SK-N-SH (cell line): Measurements from ENCODE around the gene WWC1. TPM values are rescaled to one million over a fixed set of nuclear protein-coding genes. Genes with fewer than 3 reads are reported as not detected.
"Not testable (repeated sequence)": the region's sequence is repeated elsewhere in the genome, so short reads cannot be mapped to it uniquely, and the experiment has no call there.

Experiments used
- CTCF ChIA-PET: fragments of 300-600, 350-600 bp; formaldehyde crosslinking; extraction: SDS; loops from one replicate; lab custom pipeline; 2021; lab: Yijun Ruan, JAX
- POLR2A ChIA-PET: fragments of 350-600 bp; sonication (Branson Sonifier 250); formaldehyde crosslinking; extraction: SDS; loops from one replicate; lab custom pipeline; 2020; ENCODE audit warnings: antibody characterized with exemption, inconsistent platforms; lab: Yijun Ruan, JAX
- DNase-seq: peaks from one replicate; pipeline ENCODE4 v3.0.0; 2012
- H2AFZ ChIP-seq: fragments of 200-600 bp; sonication (generic); 2 replicates; pipeline ENCODE4 v1.8.1; 2016; ENCODE audit warnings: antibody characterized with exemption, mild to moderate bottlenecking, low read depth
- H3F3A ChIP-seq: fragments of 200-600 bp; sonication (generic); replicated peaks from 2 replicates; pipeline ENCODE3; 2016; ENCODE audit warnings: antibody characterized with exemption, mild to moderate bottlenecking; ENCODE audit not compliant: insufficient read depth
- H3K27ac ChIP-seq, 2 experiments: fragments of 200-500 bp in 1 of 2; fragments of 200-600 bp in 1 of 2; sonication (Bioruptor generic) in 1 of 2; sonication (generic), shearing (Covaris generic) in 1 of 2; 2 replicates each; pipeline versions ENCODE4 v1.5.1 to v1.6.1; 2014 to 2016; ENCODE audit warnings: low read depth in 2 of 2, inconsistent platforms in 1 of 2, low read length in 1 of 2, mild to moderate bottlenecking in 1 of 2, mixed read lengths in 1 of 2
- H3K27me3 ChIP-seq: fragments of 200-600 bp; sonication (generic), shearing (Covaris generic); 2 replicates; pipeline ENCODE4 v1.6.1; 2016; ENCODE audit warnings: mixed run types; ENCODE audit not compliant: insufficient read depth
- H3K36me3 ChIP-seq, 2 experiments: fragments of 200-500 bp in 1 of 2; fragments of 200-600 bp in 1 of 2; sonication (Bioruptor generic) in 1 of 2; sonication (generic) in 1 of 2; replicated peaks in 1 of 2; 2 replicates each; pipeline versions ENCODE3 to v1.5.1; 2014 to 2016; ENCODE audit warnings: low read length in 1 of 2, mild to moderate bottlenecking in 1 of 2; ENCODE audit not compliant: insufficient read depth in 2 of 2, control insufficient read depth in 1 of 2
- H3K4me1 ChIP-seq, 2 experiments: fragments of 200-500 bp in 1 of 2; fragments of 200-600 bp in 1 of 2; sonication (Bioruptor generic) in 1 of 2; sonication (generic), shearing (Covaris generic) in 1 of 2; 2 replicates each; pipeline versions ENCODE4 v1.5.1 to v1.6.1; 2014 to 2016; ENCODE audit warnings: low read depth in 1 of 2, low read length in 1 of 2, mixed run types in 1 of 2; ENCODE audit not compliant: insufficient read depth in 2 of 2, control insufficient read depth in 1 of 2
- H3K4me2 ChIP-seq: fragments of 200-600 bp; sonication (generic), shearing (Covaris generic); 2 replicates; pipeline ENCODE4 v1.6.1; 2017; ENCODE audit warnings: mixed run types
- H3K4me3 ChIP-seq, 2 experiments: fragments of 200-500 bp in 1 of 2; fragments of 200-600 bp in 1 of 2; sonication (Bioruptor generic) in 1 of 2; sonication (generic), shearing (Covaris generic) in 1 of 2; 2 replicates each; pipeline versions ENCODE4 v1.5.1 to v1.8.1; 2014 to 2016; ENCODE audit warnings: low read depth in 2 of 2, inconsistent platforms in 1 of 2, low read length in 1 of 2, mild to moderate bottlenecking in 1 of 2, mixed read lengths in 1 of 2, moderate library complexity in 1 of 2
- H3K79me2 ChIP-seq: fragments of 200-600 bp; sonication (generic); 2 replicates; pipeline ENCODE4 v1.8.1; 2017; ENCODE audit warnings: mild to moderate bottlenecking; ENCODE audit not compliant: insufficient read depth
- H3K9ac ChIP-seq: fragments of 200-600 bp; sonication (generic); 2 replicates; pipeline ENCODE4 v1.6.1; 2017; ENCODE audit warnings: mixed run types
- H3K9me2 ChIP-seq: fragments of 200-600 bp; sonication (generic); 2 replicates; pipeline ENCODE4 v1.6.1; 2017; ENCODE audit warnings: mixed run types
- H3K9me3 ChIP-seq: fragments of 200-600 bp; sonication (generic); 2 replicates; pipeline ENCODE4 v1.6.1; 2017; ENCODE audit warnings: mixed run types, mild to moderate bottlenecking, moderate library complexity
- H4K20me1 ChIP-seq: fragments of 200-600 bp; sonication (generic); 2 replicates; pipeline ENCODE4 v1.6.1; 2017; ENCODE audit warnings: mild to moderate bottlenecking, mixed run types; ENCODE audit not compliant: insufficient read depth
- EP300 ChIP-seq, 2 experiments: IDR thresholded peaks; 2 replicates each; pipeline versions ENCODE4 v1.4.0 to v1.6.1; 2012; ENCODE audit warnings: borderline replicate concordance in 1 of 2, low read depth in 1 of 2, low read length in 1 of 2
- FOSL2 ChIP-seq: IDR thresholded peaks from 2 replicates; pipeline ENCODE4 v1.4.0; 2012; ENCODE audit warnings: low read depth, mild to moderate bottlenecking, moderate library complexity, borderline replicate concordance
- GABPA ChIP-seq: IDR thresholded peaks from 2 replicates; pipeline ENCODE4 v1.4.0; 2012; ENCODE audit warnings: low read depth, mild to moderate bottlenecking
- JUND ChIP-seq: IDR thresholded peaks from 2 replicates; pipeline ENCODE4 v1.4.0; 2012
- MXI1 ChIP-seq: IDR thresholded peaks from 2 replicates; pipeline ENCODE4 v1.6.1; 2012; ENCODE audit warnings: mild to moderate bottlenecking, low read depth, low read length, improper control_type of control experiment
- SIN3A ChIP-seq: IDR thresholded peaks from 2 replicates; pipeline ENCODE4 v1.6.1; 2012; ENCODE audit warnings: low read depth, mild to moderate bottlenecking, low read length, moderate library complexity, borderline replicate concordance
- TAF1 ChIP-seq: IDR thresholded peaks from 2 replicates; pipeline ENCODE4 v1.6.1; 2012; ENCODE audit warnings: low read depth, mild to moderate bottlenecking, low read length, moderate library complexity, borderline replicate concordance
- WGBS: methylation state at CpG from one replicate; pipeline ENCODE4 v1.1.6; 2017; ENCODE audit warnings: low lambda C conversion rate; 5-methylcytosine and 5-hydroxymethylcytosine counted together
- polyA plus RNA-seq, 3 experiments: library from polyadenylated mRNA; depleted of rRNA; stranded (reverse); fragments of >200 nt; gene quantifications; 2 replicates each; pipeline ENCODE4 v1.2.3, GENCODE V29; 2012
- TF ChIP-seq, protein P1 (sequence below): IDR thresholded peaks from 2 replicates; pipeline ENCODE4 v1.4.0; 2012; ENCODE audit warnings: low read depth

Gene WWC1
- polyA plus RNA-seq, 1 of the 3 experiments (the other 2 are of a cell fraction): 16.9 TPM

DNA sequence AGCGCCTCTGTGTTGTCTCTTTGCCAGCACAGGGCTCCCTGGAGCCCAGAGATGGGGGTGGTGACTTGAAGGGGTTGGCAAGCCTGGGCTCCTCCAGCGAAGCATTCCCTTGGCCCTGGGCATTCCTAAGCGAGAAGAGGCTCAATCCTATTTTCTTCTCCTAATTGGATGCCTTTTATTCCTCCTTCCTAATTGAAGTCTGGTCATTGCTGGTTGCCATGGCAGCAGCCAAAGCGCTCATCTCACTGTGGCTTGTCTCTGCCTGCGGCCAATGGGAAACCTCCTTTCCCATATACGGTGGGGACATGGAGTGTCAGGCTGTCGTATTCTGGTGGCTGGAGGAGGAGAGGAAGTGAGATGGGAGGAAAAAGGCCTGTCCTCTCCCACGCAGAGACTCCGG, 142.6 kb downstream of the WWC1 start:
- H3K79me2 ChIP-seq: no peaks in the 10 kb centered on the region
- no peak overlapping the region for H3K9ac ChIP-seq
- POLR2A ChIA-PET: no interaction called here
- 74% methylated on average over 9 of the region's 9 CpGs for WGBS
- H3K27ac ChIP-seq: peak overlapping the region in 1 of 2 experiments; percentile 39; a peak in 1 of 4 replicates
- H4K20me1 ChIP-seq: no peaks in the 10 kb centered on the region
- CTCF ChIA-PET: interaction anchor here (1.0 kb wide), 1 partner anchor 164 kb away, joined by 3 read pairs; no protein-coding TSS in a partner anchor
- H3K4me2 ChIP-seq: no peak overlapping the region
- H3K36me3 ChIP-seq: peaks cover 10 to 12% of the 10 kb centered on the region in 2 experiments
- H3K9me3 ChIP-seq: no peaks in the 10 kb centered on the region
- H3K9me2 ChIP-seq: no peaks in the 10 kb centered on the region
- H3K27me3 ChIP-seq: no peaks in the 10 kb centered on the region
- peak; percentile 66 for DNase-seq
- no peak overlapping the region for H2AFZ ChIP-seq
- peaks cover 6% of the 10 kb centered on the region for H3F3A ChIP-seq
- TF ChIP-seq TAF1 (no peak), MXI1 (no peak), EP300 (IDR thresholded peaks at IDR 0.05; ENCODE audit: borderline replicate concordance in 1 of 2, low read depth in 1 of 2, low read length in 1 of 2) (no peak)
- TF ChIP-seq, all 33 proteins: peak for 0
- no peaks in the 10 kb centered on the region; a peak in 1 of 4 replicates for H3K4me1 ChIP-seq
- H3K4me3 ChIP-seq: no peak overlapping the region

DNA sequence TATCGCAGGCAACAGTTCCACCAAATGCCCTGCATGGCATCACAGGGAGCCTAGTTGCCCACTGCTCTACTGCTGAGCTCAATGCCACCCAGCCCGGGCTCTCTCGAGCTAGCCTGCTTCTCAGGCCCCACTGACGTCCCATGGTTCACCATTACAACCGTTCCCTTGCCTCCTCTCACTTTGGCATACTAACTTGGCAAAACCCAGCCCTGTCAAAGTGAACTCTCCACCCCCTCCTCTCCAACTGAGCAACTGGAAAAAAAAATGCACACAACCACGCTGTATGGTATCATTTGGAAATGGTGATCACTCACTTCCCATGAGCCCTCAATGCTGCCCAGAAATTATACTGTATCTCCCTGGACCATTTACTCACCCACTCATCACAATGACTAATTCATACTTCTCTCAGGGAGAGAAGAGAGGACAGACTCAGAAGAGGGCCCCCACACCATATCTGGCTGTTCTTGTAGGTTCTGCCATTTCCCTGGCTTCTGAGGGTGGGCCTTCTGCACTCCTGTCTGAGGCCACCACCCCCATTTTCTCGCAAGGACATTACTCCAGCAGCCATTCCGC, 143.4 kb downstream of the WWC1 start:
- peaks cover 10 to 11% of the 10 kb centered on the region in 2 experiments for H3K36me3 ChIP-seq
- no peak overlapping the region for H3K4me2 ChIP-seq
- WGBS: 72% methylated on average over 8 of the region's 8 CpGs
- no peak overlapping the region for H3K4me3 ChIP-seq
- TF ChIP-seq FOSL2 (peak; percentile 16; the same call in 1 of the 2 replicates), JUND (peak; percentile 16; the same call in 1 of the 2 replicates), GABPA (no peak), SIN3A (no peak)
- TF ChIP-seq, protein P1, sequence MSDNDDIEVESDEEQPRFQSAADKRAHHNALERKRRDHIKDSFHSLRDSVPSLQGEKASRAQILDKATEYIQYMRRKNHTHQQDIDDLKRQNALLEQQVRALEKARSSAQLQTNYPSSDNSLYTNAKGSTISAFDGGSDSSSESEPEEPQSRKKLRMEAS: no peak
- H3K9me3 ChIP-seq: no peaks in the 10 kb centered on the region
- peak overlapping the region in 1 of 2 experiments; percentile 39; a peak in 2 of 4 replicates for H3K27ac ChIP-seq
- H2AFZ ChIP-seq: no peak overlapping the region
- H3K9me2 ChIP-seq: no peaks in the 10 kb centered on the region
- CTCF ChIA-PET: no interaction called here
- DNase-seq: no peak
- H3K9ac ChIP-seq: no peak overlapping the region
- H3F3A ChIP-seq: peaks cover 6% of the 10 kb centered on the region
- POLR2A ChIA-PET: no interaction called here
- H3K27me3 ChIP-seq: no peaks in the 10 kb centered on the region
- H3K4me1 ChIP-seq: no peaks in the 10 kb centered on the region; a peak in 1 of 4 replicates
- no peaks in the 10 kb centered on the region for H3K79me2 ChIP-seq
- no peaks in the 10 kb centered on the region for H4K20me1 ChIP-seq

DNA sequence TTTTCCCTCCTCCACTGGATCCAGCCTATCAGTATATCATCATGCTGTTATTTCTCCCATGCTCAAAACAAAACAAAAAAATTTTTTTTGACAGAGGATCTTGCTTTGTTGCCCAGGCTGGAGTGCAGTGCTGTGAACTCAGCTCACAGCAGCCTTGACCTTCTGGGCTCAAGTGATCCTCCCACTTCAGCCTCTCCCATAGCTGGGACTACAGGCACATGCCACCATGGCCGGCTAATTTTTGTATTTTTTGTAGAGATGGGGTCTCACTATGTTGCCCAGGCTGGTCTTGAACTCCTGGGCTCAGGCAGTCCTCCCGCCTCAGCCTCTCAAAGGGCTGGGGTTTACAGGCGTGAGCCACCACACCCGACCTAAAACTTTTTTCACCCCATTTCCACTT, 143.9 kb downstream of the WWC1 start:
- H3K4me2 ChIP-seq, POLR2A ChIA-PET, H3F3A ChIP-seq, H3K9ac ChIP-seq, H3K4me1 ChIP-seq, DNase-seq, H4K20me1 ChIP-seq, H3K9me3 ChIP-seq, H3K4me3 ChIP-seq, H3K27me3 ChIP-seq, H3K9me2 ChIP-seq, H3K79me2 ChIP-seq, H2AFZ ChIP-seq: not testable (repeated sequence)
- CTCF ChIA-PET: interaction anchor here (1.3 kb wide), 1 partner anchor 166 kb away, joined by 4 read pairs; no protein-coding TSS in a partner anchor
- 99% methylated on average over 4 of the region's 4 CpGs for WGBS
- Histone ChIP-seq H3K36me3 (peaks cover 6 to 10% of the 10 kb centered on the region in 2 experiments), H3K27ac (peak overlapping the region in 1 of 2 experiments; percentile 39; a peak in 1 of 4 replicates)
